ENCODE data around the gene AUTS2.

AUTS2 gene

DNA sequence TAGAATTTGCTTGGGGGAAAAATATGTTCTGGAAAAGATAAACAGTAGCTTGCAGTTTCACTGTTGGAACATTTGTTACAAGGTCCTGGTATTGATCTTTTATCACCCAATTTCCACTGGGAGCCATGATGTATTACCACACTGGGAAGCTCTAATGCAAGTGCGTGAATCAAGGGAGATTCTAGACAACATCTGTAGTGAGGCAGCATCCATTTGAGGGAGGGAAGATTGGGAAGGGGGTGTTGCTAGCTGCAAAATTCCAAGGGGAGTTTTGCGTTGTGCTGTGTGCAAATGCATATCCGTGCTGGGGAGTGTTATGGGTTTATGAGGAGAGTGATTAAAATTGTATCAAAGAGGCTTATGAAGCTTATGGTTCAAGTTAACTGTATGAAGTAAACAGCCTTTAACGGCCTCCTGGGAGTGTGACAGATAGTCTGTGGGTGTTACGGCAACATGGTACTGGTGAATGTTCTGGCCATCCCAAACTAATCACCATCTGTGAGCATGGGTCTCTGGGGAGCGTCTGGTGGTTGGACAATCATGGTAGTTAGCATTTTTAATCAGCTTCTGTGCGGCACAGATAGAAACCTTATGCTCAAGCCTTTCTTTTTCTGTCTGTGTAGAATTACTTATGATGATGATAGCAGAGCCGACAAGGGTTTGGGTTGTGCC is 931.8 kb downstream of the AUTS2 start:
- TF ChIP-seq, protein P1, sequence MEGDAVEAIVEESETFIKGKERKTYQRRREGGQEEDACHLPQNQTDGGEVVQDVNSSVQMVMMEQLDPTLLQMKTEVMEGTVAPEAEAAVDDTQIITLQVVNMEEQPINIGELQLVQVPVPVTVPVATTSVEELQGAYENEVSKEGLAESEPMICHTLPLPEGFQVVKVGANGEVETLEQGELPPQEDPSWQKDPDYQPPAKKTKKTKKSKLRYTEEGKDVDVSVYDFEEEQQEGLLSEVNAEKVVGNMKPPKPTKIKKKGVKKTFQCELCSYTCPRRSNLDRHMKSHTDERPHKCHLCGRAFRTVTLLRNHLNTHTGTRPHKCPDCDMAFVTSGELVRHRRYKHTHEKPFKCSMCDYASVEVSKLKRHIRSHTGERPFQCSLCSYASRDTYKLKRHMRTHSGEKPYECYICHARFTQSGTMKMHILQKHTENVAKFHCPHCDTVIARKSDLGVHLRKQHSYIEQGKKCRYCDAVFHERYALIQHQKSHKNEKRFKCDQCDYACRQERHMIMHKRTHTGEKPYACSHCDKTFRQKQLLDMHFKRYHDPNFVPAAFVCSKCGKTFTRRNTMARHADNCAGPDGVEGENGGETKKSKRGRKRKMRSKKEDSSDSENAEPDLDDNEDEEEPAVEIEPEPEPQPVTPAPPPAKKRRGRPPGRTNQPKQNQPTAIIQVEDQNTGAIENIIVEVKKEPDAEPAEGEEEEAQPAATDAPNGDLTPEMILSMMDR (IDR thresholded peaks at IDR 0.05; ENCODE audit: borderline replicate concordance, insufficient read depth, low read depth, low read length) = no peak
- H3K4me3 ChIP-seq (ENCODE audit: low read depth, low read length) = no peak overlapping the region

DNA sequence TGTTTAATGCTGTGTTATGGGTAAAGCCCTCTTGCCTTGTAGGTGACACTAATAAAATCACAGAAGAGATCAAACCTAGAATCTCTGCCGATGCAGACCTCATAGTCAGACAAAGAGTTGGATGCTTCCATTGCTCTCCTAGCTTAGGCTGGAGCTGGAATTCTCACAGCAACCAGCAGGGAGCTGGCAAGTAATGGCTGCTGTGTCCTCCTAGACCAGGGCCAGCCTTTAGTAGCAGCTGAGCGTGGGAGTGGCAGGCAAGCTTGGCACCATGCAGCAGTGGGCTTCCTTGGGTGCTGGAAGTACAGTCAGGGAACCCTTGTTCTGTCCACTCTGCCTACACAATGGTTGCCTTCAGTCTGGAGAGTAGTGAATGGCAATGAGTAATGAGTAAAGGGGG is 935.3 kb downstream of the AUTS2 start:
- TF ChIP-seq, protein P1 (IDR thresholded peaks at IDR 0.05; ENCODE audit: borderline replicate concordance, insufficient read depth, low read depth, low read length) = no peak

DNA sequence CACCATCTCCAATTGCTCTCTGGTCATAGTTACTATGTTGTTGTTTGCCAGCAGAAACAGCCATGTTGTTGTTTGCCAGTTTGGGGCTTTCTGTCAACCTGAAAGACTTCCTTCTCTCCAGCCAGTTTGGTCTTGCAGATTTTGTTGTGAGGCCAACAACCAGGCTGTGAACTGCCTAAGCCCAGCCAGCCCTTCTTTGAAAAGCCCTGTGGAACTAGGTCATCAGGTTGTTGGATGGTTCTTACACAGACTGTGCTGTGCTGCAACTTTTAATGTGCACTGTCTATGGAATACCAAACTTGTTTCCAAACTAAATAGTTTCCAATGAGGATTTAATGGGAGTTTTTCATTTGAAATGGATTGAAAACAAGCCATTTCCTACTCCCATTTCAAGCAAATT is 940.9 kb downstream of the AUTS2 start:
- H3K4me3 ChIP-seq (ENCODE audit: low read depth, low read length) = no peak overlapping the region
- TF ChIP-seq, protein P1 (IDR thresholded peaks at IDR 0.05; ENCODE audit: borderline replicate concordance, insufficient read depth, low read depth, low read length) = no peak

More for the DNA sequence above, 935.3 kb downstream of the AUTS2 start:
- H3K4me3 ChIP-seq (ENCODE audit: low read depth, low read length) = no peak overlapping the region

DNA sequence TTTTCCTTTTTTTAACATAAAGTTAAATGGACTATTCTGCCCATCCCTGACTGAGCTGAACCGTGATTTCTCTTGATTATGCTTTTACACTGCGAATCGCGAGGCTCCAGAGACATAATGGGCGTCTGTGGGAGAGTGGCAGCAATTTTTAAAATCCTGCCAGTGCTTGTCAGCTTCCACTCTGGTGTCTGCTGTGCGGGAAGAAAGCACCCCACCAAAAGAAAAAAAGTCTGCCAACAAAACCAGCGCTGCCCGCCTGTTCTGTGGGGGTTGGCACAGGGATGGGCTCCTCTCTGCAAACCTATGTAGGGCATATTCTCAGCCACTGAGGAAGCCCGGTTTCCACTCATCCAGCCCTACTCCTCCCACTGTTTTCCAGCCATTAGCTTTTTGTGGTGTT is 941.3 kb downstream of the AUTS2 start:
- H3K4me3 ChIP-seq (ENCODE audit: low read depth, low read length) = no peak overlapping the region
- TF ChIP-seq, protein P1 (IDR thresholded peaks at IDR 0.05; ENCODE audit: borderline replicate concordance, insufficient read depth, low read depth, low read length) = no peak

DNA sequence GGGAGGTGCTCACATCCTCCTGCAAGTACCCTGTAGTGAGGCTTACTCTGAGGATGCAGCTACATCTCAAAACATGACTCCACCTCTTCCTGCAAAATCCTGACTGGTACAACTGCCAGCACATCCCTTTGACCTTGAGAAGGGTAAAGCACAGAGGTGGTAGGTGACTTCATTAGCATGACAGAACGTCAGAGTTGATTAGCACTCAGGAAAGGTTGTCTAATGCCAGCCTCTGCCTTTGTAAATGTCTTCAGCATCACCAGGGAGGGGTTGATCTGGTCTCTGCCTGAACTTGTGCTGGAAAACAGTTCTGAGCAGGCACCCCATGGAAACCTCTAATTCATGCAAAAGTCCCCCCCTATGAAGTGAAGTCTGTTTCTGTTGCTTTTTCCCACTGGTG is 942.4 kb downstream of the AUTS2 start:
- TF ChIP-seq, protein P1 (IDR thresholded peaks at IDR 0.05; ENCODE audit: borderline replicate concordance, insufficient read depth, low read depth, low read length) = no peak
- no peak overlapping the region for H3K4me3 ChIP-seq (ENCODE audit: low read depth, low read length)

DNA sequence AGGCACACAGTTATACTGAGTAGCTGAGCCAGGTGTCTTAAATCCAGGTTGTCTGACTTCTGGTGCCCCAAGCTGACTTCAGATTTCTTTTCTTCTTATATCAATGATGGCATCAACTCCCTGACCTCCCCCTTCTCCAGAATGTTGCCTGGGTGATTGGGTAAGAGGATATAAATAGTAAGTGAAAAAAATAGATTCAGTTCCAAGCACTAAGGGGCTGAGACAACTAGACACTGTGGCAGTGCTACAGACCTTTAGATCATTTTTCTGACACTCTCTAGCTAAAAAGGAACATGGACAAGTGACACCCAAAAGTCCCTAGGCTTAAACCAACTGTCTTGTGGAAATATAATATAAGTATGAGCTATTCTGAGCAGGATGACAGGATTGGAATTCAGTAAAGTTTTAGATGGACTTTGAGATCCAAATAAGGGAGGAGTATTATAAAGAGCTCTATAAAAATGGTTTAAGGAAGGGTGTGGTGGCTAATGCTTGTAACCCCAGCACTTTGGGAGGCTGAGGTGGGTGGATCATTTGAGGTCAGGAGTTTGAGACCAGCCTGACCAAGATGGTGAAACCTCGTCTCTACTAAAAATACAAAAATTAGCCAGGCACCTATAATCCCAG is 944.6 kb downstream of the AUTS2 start:
- TF ChIP-seq, protein P1 (IDR thresholded peaks at IDR 0.05; ENCODE audit: borderline replicate concordance, insufficient read depth, low read depth, low read length) = no peak
- no peak overlapping the region for H3K4me3 ChIP-seq (ENCODE audit: low read depth, low read length)

DNA sequence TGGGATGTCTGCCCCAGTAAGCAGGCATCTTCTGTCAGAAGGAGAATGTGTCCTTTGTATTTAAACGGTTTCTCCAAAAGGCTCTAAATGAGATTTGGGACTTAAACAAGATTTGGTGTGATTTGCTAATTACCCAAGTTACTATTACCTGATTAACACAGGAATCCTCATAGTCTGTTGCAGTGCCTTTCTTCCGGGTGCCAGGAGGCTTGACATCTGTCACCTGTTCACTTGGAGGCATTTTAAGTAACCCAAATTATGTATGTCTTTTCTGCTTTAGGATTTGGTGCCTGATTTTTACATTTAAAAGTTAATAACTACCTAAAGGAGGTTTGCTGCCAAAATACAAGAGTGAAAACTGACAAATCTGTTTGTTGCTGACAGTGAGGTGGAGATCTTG is 945.7 kb downstream of the AUTS2 start:
- TF ChIP-seq, protein P1 (IDR thresholded peaks at IDR 0.05; ENCODE audit: borderline replicate concordance, insufficient read depth, low read depth, low read length) = no peak
- no peak overlapping the region for H3K4me3 ChIP-seq (ENCODE audit: low read depth, low read length)

All from GM12875 (cell line).